Measurements from ENCODE around the gene ANKRD33.

Gene ANKRD33

DNA sequence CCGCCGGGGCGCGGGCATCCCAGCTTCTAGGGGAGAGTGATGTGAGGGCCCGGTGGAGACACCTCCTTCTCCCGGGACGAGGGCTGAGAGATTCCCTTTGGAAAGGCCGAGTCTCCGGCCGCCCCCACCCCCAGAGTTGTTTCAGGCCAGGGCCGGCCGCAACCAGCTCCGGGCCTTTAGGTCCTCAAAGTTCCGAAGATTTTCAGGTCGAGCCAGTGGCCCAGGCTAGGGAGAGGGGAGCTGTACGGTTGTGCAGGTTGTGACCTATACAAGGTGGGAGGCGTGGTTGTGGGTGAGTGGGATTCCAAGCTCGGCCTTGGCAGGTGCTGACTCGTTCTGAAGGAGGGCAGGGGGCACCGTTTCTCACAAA lies 18.4 kb upstream of the ANKRD33 start:
- Histone ChIP-seq H3K4me3 (IDR thresholded peaks at IDR 0.05; ENCODE audit: insufficient read depth, low read depth, low read length) (no peak overlapping the region), H3K4me1 (ENCODE audit: low read depth, poor library complexity, severe bottlenecking) (no peaks in the 10 kb centered on the region)

DNA sequence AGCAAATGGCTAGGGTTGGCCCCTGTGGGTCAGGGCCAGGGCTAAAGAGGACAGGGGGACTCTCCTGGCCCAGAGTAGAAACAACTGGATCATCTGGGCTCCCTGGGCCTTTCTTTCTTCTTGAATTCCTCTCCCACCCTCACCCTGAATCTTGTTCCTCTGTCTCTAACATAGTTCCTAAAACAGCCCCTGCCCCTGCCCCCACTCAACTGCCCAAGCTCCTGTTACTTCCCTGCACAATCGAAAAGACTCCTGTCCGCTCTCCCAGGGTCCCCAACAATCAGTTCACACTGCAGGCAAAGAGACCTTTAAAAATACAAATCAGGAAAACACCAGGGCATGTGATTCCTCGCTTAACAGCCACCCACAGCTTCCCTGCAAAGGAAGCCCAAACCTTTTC lies 18.0 kb upstream of the ANKRD33 start:
- no peak overlapping the region for H2AFZ ChIP-seq (ENCODE audit: low read depth)
- no peak overlapping the region for H3K27ac ChIP-seq
- H3K9ac ChIP-seq, result no peak overlapping the region

More for the DNA sequence above, 18.4 kb upstream of the ANKRD33 start:
- Histone ChIP-seq H2AFZ (ENCODE audit: low read depth) (no peak overlapping the region), H3K4me2 (no peak overlapping the region), H3K9ac (no peak overlapping the region), H3K36me3 (ENCODE audit: insufficient read depth) (no peaks in the 10 kb centered on the region), H3K27ac (no peak overlapping the region), H3K79me2 (ENCODE audit: insufficient read depth, low read depth) (no peaks in the 10 kb centered on the region), H3K27me3 (ENCODE audit: insufficient read depth, low read depth) (no peaks in the 10 kb centered on the region; the same call in 1 of the 2 replicates), H4K20me1 (ENCODE audit: insufficient read depth) (no peaks in the 10 kb centered on the region)
- TF ChIP-seq CTCF (conservative IDR thresholded peaks at IDR 0.05; ENCODE audit: low read depth, low read length), result no peak

DNA sequence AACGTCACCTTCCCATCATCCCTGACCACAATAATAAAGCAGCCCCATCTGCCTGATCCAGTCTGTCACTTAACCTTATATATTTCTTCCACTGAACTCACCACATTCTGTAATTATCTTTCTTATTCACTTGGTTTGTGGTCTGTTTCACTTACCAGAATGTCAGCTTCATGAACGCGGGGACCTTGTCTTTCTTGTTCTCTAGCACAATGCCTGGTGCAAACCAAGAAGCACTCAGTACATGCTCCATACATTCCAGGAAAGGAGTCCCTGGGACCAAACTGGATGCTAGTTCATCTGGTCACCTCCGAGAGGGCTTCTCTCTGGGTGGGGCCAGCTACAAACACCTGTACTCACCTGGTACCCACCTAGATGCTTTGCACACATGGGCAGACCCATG lies 17.4 kb upstream of the ANKRD33 start:
- Histone ChIP-seq H3K4me2 (no peak overlapping the region), H3K4me3 (IDR thresholded peaks at IDR 0.05; ENCODE audit: insufficient read depth, low read depth, low read length) (no peak overlapping the region), H3K36me3 (ENCODE audit: insufficient read depth) (no peaks in the 10 kb centered on the region), H3K27ac (no peak overlapping the region), H4K20me1 (ENCODE audit: insufficient read depth) (no peaks in the 10 kb centered on the region), H2AFZ (ENCODE audit: low read depth) (no peak overlapping the region), H3K4me1 (ENCODE audit: low read depth, poor library complexity, severe bottlenecking) (no peaks in the 10 kb centered on the region), H3K27me3 (ENCODE audit: insufficient read depth, low read depth) (no peaks in the 10 kb centered on the region; the same call in 1 of the 2 replicates), H3K9ac (no peak overlapping the region), H3K79me2 (ENCODE audit: insufficient read depth, low read depth) (no peaks in the 10 kb centered on the region)
- TF ChIP-seq CTCF (conservative IDR thresholded peaks at IDR 0.05; ENCODE audit: low read depth, low read length), result no peak

More for the DNA sequence above, 18.0 kb upstream of the ANKRD33 start:
- H3K79me2 ChIP-seq (ENCODE audit: insufficient read depth, low read depth), result no peaks in the 10 kb centered on the region
- H3K4me2 ChIP-seq, result no peak overlapping the region
- no peak for TF ChIP-seq CTCF (conservative IDR thresholded peaks at IDR 0.05; ENCODE audit: low read depth, low read length)
- no peaks in the 10 kb centered on the region for H4K20me1 ChIP-seq (ENCODE audit: insufficient read depth)
- H3K4me3 ChIP-seq (IDR thresholded peaks at IDR 0.05; ENCODE audit: insufficient read depth, low read depth, low read length), result no peak overlapping the region
- H3K4me1 ChIP-seq (ENCODE audit: low read depth, poor library complexity, severe bottlenecking), result no peaks in the 10 kb centered on the region
- H3K27me3 ChIP-seq (ENCODE audit: insufficient read depth, low read depth), result no peaks in the 10 kb centered on the region; the same call in 1 of the 2 replicates
- H3K36me3 ChIP-seq (ENCODE audit: insufficient read depth), result no peaks in the 10 kb centered on the region

- Histone ChIP-seq H4K20me1 (ENCODE audit: insufficient read depth) (no peaks in the 10 kb centered on the region), H2AFZ (ENCODE audit: low read depth) (no peak overlapping the region), H3K4me1 (ENCODE audit: low read depth, poor library complexity, severe bottlenecking) (no peaks in the 10 kb centered on the region), H3K27ac (no peak overlapping the region), H3K36me3 (ENCODE audit: insufficient read depth) (no peaks in the 10 kb centered on the region), H3K9ac (no peak overlapping the region), H3K27me3 (ENCODE audit: insufficient read depth, low read depth) (no peaks in the 10 kb centered on the region; the same call in 1 of the 2 replicates), H3K4me2 (no peak overlapping the region), H3K79me2 (ENCODE audit: insufficient read depth, low read depth) (no peaks in the 10 kb centered on the region), H3K4me3 (IDR thresholded peaks at IDR 0.05; ENCODE audit: insufficient read depth, low read depth, low read length) (no peak overlapping the region)
- no peak for TF ChIP-seq CTCF (conservative IDR thresholded peaks at IDR 0.05; ENCODE audit: low read depth, low read length)
Measured at GRCh38 chr12:51871126-51871525, 16.8 kb upstream of the ANKRD33 start.
